DND-41 (cell line): ENCODE data around the gene UNC13B.

Source experiments
- ATAC-seq: fragments of 200-7000 bp; cut with Tn5 transposase; 3 replicates; pipeline ENCODE4 v1.9.1; 2021; ENCODE audit warnings: low read depth; ENCODE audit not compliant: insufficient read depth
- DNase-seq: peaks from one replicate; pipeline ENCODE4 v3.0.0-alpha.2; 2020
- H2AFZ ChIP-seq: 2 replicates; pipeline ENCODE4 v1.6.0; 2012; ENCODE audit warnings: low read depth, low read length
- H3K27ac ChIP-seq: 2 replicates; pipeline ENCODE4 v1.5.1; 2012; ENCODE audit warnings: low read length, inconsistent platforms
- H3K27me3 ChIP-seq: fragments of 200-600 bp; sonication (generic); 2 replicates; pipeline ENCODE4 v1.6.0; 2012; ENCODE audit warnings: low read length, mild to moderate bottlenecking, inconsistent platforms; ENCODE audit not compliant: insufficient read depth, poor library complexity
- H3K36me3 ChIP-seq: 2 replicates; pipeline ENCODE4 v1.5.1; 2012; ENCODE audit warnings: low read length, inconsistent platforms; ENCODE audit not compliant: insufficient read depth
- H3K4me1 ChIP-seq: 2 replicates; pipeline ENCODE4 v1.5.1; 2012; ENCODE audit warnings: mild to moderate bottlenecking, low read length; ENCODE audit not compliant: insufficient read depth
- H3K4me2 ChIP-seq: 2 replicates; pipeline ENCODE4 v1.6.0; 2012; ENCODE audit warnings: mild to moderate bottlenecking, moderate library complexity, low read length, inconsistent platforms; ENCODE audit not compliant: insufficient read depth
- H3K4me3 ChIP-seq, 2 experiments: fragments of 200-600 bp in 1 of 2; shearing (Covaris generic) in 1 of 2; 2 replicates each; pipeline ENCODE4 v1.5.1; 2012 to 2016; ENCODE audit warnings: inconsistent platforms in 2 of 2, low read length in 2 of 2, mild to moderate bottlenecking in 2 of 2, low read depth in 1 of 2, moderate library complexity in 1 of 2
- H3K79me2 ChIP-seq: 2 replicates; pipeline ENCODE4 v1.6.0; 2012; ENCODE audit warnings: low read length, inconsistent platforms; ENCODE audit not compliant: insufficient read depth
- H3K9ac ChIP-seq: 2 replicates; pipeline ENCODE4 v1.6.0; 2012; ENCODE audit warnings: low read depth, mild to moderate bottlenecking, inconsistent platforms, low read length, moderate library complexity
- H3K9me3 ChIP-seq: 2 replicates; pipeline ENCODE4 v1.5.1; 2012; ENCODE audit warnings: low read length, moderate library complexity, mild to moderate bottlenecking, inconsistent platforms; ENCODE audit not compliant: insufficient read depth, severe bottlenecking
- H4K20me1 ChIP-seq: 2 replicates; pipeline ENCODE4 v1.6.0; 2012; ENCODE audit warnings: low read length; ENCODE audit not compliant: insufficient read depth
- EZH2 ChIP-seq: IDR thresholded peaks from 3 replicates; pipeline ENCODE4 v1.6.1; 2012; ENCODE audit warnings: borderline replicate concordance, low read depth, mild to moderate bottlenecking, moderate library complexity, low read length, inconsistent platforms; ENCODE audit not compliant: severe bottlenecking
- TF ChIP-seq, protein P1 (sequence below): IDR thresholded peaks from 2 replicates; pipeline ENCODE4 v1.5.1; 2012; ENCODE audit warnings: borderline replicate concordance, low read length, moderate library complexity, mild to moderate bottlenecking; ENCODE audit not compliant: poor library complexity, severe bottlenecking; ENCODE audit errors: extremely low read depth

UNC13B gene

DNA sequence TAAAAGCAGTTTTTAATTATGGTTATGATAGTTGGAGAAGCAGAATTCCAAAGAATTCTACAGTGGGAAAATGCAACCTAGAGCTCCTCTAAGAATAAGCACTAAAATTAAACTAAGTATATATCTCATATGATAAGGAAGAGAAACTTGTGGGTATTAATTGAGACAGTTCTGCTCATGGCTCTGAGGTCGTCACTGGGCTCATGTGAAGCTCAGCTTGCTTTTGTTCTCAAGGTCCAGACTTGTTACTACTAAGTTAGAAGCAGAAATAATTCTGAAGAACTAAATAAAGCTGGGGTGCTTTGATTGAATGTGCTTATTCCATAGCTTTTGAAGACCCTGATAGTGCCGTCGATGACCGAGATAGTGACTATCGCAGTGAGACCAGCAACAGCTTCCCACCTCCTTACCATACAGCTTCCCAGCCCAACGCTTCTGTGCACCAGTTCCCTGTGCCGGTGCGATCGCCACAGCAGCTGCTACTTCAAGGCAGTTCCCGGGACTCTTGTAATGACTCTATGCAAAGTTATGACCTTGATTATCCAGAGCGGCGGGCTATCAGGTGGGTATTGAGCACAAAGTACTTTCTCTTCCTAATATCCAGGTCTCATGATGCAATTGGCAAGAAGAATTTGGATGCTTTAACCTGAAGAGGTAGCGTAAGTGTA lies 133.7 kb downstream of the UNC13B start:
- H3K4me1 ChIP-seq = no peaks in the 10 kb centered on the region
- H3K9me3 ChIP-seq = no peaks in the 10 kb centered on the region
- H3K4me2 ChIP-seq = no peak overlapping the region
- H3K36me3 ChIP-seq = no peaks in the 10 kb centered on the region
- H3K79me2 ChIP-seq = no peaks in the 10 kb centered on the region
- H3K4me3 ChIP-seq = no peak overlapping the region
- peaks cover 3% of the 10 kb centered on the region for H3K27me3 ChIP-seq
- no peak overlapping the region for H2AFZ ChIP-seq
- DNase-seq (no peak), ATAC-seq (no peak)
- no peaks in the 10 kb centered on the region for H4K20me1 ChIP-seq
- H3K9ac ChIP-seq = no peak overlapping the region
- no peak overlapping the region for H3K27ac ChIP-seq
- TF ChIP-seq EZH2 = no peak
- TF ChIP-seq, protein P1, sequence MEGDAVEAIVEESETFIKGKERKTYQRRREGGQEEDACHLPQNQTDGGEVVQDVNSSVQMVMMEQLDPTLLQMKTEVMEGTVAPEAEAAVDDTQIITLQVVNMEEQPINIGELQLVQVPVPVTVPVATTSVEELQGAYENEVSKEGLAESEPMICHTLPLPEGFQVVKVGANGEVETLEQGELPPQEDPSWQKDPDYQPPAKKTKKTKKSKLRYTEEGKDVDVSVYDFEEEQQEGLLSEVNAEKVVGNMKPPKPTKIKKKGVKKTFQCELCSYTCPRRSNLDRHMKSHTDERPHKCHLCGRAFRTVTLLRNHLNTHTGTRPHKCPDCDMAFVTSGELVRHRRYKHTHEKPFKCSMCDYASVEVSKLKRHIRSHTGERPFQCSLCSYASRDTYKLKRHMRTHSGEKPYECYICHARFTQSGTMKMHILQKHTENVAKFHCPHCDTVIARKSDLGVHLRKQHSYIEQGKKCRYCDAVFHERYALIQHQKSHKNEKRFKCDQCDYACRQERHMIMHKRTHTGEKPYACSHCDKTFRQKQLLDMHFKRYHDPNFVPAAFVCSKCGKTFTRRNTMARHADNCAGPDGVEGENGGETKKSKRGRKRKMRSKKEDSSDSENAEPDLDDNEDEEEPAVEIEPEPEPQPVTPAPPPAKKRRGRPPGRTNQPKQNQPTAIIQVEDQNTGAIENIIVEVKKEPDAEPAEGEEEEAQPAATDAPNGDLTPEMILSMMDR = no peak

- Histone ChIP-seq H3K4me3 (no peak overlapping the region), H4K20me1 (no peaks in the 10 kb centered on the region), H3K9ac (no peak overlapping the region), H3K4me2 (no peak overlapping the region), H3K4me1 (no peaks in the 10 kb centered on the region), H3K36me3 (no peaks in the 10 kb centered on the region), H3K79me2 (no peaks in the 10 kb centered on the region), H3K9me3 (no peaks in the 10 kb centered on the region), H3K27me3 (peaks cover 11% of the 10 kb centered on the region), H3K27ac (no peak overlapping the region), H2AFZ (no peak overlapping the region)
- DNase-seq (no peak), ATAC-seq (no peak)
- no peak for TF ChIP-seq EZH2
- TF ChIP-seq, protein P1 = no peak
Measured at GRCh38 chr9:35303567-35303966, 141.8 kb downstream of the UNC13B start.

DNA sequence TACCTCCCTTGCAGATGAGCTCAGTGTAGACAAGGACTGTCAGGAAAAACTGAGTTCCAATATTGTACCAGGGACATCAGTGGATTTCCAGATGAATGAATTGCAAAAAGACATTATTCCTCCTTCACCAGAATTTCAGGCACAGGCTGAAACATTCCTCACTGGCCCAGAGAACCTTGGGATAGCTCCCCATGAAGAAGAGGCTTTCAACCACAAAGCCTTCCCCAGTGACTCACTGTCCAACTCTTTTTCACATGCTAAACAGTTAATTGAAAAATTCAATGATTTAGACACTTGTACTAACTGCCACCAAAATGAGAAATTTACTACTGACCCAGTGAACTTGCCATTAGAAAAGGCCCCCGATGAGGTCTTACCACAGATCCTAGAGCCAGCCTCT lies 144.5 kb downstream of the UNC13B start:
- H3K4me2 ChIP-seq = no peak overlapping the region
- ATAC-seq (no peak), DNase-seq (no peak)
- H3K27ac ChIP-seq = no peak overlapping the region
- H3K9me3 ChIP-seq = no peaks in the 10 kb centered on the region
- no peaks in the 10 kb centered on the region for H3K79me2 ChIP-seq
- H3K27me3 ChIP-seq = peaks cover 6% of the 10 kb centered on the region
- no peak overlapping the region for H2AFZ ChIP-seq
- H3K9ac ChIP-seq = no peak overlapping the region
- H3K4me1 ChIP-seq = no peaks in the 10 kb centered on the region
- no peaks in the 10 kb centered on the region for H4K20me1 ChIP-seq
- TF ChIP-seq, protein P1 = no peak
- TF ChIP-seq EZH2 = no peak
- H3K4me3 ChIP-seq = no peak overlapping the region
- H3K36me3 ChIP-seq = no peaks in the 10 kb centered on the region
